Fibroblast of pulmonary artery (primary cell): ENCODE measurements around the gene FOXE3.

Source experiments
- DNase-seq: peaks from one replicate; pipeline ENCODE4 v3.0.0-alpha.2; 2010; ENCODE audit warnings: low read depth
- H3K4me3 ChIP-seq: replicated peaks from 2 replicates; pipeline ENCODE4 v1.5.1; 2011; ENCODE audit warnings: low read depth, mild to moderate bottlenecking, control low read depth, low read length, moderate library complexity
- TF ChIP-seq, protein P1 (sequence below): IDR thresholded peaks from 2 replicates; pipeline ENCODE4 v1.5.1; 2011; ENCODE audit warnings: mild to moderate bottlenecking, control low read depth, low read length, inconsistent platforms; ENCODE audit errors: missing control alignments

Gene FOXE3

DNA sequence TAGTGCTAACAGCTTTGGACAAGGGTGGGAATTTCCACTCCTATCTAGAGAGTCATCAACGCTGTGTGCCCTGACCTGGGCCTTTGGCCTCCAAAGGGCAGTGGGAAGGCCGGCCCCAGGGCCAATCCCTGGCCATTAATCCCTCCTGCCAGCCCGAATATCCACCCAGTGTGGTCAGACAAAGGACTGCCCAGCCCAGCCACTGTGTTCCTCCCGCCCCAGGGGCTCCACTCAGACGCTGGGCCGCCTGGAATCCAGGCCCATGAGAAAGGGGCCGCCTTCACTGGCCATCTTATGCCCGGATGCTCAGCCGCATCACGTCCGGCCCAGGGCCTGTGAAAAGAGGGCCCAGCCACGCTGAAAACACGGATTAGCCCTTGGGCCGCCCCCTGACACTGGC lies 3.6 kb upstream of the FOXE3 start:
- no peak for DNase-seq
- TF ChIP-seq, protein P1, sequence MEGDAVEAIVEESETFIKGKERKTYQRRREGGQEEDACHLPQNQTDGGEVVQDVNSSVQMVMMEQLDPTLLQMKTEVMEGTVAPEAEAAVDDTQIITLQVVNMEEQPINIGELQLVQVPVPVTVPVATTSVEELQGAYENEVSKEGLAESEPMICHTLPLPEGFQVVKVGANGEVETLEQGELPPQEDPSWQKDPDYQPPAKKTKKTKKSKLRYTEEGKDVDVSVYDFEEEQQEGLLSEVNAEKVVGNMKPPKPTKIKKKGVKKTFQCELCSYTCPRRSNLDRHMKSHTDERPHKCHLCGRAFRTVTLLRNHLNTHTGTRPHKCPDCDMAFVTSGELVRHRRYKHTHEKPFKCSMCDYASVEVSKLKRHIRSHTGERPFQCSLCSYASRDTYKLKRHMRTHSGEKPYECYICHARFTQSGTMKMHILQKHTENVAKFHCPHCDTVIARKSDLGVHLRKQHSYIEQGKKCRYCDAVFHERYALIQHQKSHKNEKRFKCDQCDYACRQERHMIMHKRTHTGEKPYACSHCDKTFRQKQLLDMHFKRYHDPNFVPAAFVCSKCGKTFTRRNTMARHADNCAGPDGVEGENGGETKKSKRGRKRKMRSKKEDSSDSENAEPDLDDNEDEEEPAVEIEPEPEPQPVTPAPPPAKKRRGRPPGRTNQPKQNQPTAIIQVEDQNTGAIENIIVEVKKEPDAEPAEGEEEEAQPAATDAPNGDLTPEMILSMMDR, result no peak
- H3K4me3 ChIP-seq, result no peak overlapping the region

DNA sequence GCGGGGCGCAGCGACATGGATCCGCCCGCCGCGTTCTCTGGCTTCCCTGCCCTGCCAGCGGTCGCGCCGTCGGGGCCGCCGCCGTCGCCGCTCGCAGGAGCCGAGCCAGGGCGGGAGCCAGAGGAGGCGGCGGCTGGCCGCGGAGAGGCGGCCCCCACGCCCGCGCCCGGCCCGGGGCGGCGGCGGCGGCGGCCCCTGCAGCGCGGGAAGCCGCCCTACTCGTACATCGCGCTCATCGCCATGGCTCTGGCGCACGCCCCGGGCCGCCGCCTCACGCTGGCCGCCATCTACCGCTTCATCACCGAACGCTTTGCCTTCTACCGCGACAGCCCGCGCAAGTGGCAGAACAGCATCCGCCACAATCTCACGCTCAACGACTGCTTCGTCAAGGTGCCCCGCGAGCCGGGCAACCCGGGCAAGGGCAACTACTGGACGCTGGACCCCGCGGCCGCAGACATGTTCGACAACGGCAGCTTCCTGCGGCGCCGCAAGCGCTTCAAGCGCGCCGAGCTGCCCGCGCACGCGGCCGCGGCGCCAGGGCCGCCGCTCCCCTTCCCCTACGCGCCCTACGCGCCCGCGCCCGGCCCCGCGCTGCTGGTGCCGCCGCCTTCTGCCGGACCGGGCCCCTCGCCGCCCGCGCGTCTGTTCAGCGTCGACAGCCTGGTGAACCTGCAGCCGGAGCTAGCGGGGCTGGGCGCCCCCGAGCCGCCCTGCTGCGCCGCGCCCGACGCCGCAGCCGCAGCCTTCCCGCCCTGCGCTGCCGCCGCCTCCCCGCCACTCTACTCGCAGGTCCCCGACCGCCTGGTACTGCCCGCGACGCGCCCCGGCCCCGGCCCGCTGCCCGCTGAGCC lies 459 bp downstream of the FOXE3 start:
- peak overlapping the region; percentile 12 for H3K4me3 ChIP-seq
- TF ChIP-seq, protein P1, result no peak
- DNase-seq, result no peak

DNA sequence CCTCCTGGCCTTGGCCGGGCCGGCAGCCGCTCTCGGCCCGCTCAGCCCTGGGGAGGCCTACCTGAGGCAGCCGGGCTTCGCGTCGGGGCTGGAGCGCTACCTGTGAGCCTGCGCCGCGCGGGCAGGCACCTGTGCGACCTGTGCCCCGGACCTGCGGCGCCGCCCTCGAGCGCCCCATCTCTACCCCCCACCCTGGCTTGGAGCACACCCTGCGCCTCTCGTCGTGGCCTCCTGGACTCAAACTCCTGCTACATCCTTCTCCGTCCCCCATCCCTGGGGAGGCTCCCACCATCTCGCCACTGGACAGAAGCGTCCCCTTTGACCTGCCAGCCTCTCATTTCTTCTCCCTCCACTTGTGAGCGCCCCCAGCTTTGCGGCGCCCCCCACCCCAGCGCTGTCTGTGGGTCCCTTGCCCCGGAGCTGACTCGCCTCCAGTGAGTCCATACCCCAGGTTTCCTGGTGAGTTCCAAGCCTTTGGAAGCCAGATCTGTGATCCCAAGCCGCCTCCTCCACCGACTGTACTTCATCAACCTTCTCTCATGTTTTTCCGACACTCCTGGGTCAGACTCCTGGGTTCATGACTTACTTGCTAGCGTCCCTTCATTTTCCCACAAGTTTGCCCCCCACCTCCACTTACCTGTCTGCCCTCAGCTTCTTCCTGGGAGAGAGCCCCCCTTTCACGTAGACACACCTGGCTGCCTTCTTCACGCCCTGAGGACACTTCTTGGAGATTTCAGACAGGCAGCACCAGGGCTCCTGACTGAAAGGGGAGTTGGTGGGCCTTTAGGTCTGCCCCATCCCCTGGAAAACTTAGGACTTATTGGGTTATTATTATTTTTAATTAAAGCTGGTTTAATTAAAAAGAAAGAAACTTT lies 1.3 kb downstream of the FOXE3 start:
- no peak overlapping the region for H3K4me3 ChIP-seq
- TF ChIP-seq, protein P1, result no peak
- DNase-seq, result no peak

DNA sequence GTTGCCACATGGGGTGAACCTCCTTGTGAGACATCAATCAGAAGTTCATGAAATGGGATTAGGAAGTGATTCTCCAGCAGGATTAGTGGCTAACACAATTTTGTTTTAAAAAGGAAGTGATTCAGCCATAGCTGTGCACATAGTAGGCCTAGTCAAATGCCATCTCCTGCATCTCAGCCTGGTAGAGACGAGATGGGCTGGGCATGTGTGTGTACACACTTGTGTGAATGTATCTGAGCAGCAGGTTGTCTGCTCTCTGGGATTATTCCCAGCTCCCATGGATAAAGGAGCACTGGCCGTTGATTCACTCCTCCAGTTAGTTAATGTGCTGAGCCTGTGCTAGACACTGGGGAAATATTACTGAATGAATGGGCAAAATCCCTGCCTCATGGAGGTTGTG lies 2.0 kb downstream of the FOXE3 start:
- no peak for DNase-seq

DNA sequence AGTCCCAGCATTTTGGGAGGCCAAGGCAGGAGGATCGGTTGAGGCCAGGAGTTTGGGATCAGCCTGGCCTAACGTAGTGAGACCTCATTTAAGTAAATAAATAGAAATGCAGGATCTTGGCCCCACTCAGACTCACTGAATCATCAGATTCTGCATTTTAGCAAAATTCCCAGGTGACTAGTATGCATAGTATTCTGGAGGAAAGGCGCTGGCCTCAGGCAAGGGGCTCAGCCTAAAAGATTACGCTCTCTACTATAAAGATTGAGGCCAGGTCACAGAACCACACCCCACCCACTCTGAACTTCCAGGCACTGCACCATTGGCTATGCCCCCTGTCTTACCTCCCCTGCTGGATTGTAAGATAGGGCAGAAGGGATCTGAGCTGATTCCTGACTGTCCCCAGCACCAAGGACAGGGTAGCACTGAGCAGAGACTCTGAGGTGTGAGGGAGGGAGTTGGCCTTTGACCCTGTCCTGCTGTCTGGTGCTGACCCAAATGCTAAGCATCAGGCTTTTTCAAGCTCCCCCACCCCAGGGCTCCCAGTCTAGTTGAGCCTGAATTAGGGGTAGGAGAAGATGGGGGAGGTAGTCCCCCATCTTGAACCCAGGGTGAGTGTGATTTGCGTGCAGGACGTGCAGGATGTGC lies 2.7 kb downstream of the FOXE3 start:
- DNase-seq, result no peak
- TF ChIP-seq, protein P1, result no peak
- no peak overlapping the region for H3K4me3 ChIP-seq

More for the DNA sequence above, 2.0 kb downstream of the FOXE3 start:
- TF ChIP-seq, protein P1, result no peak
- no peak overlapping the region for H3K4me3 ChIP-seq

DNA sequence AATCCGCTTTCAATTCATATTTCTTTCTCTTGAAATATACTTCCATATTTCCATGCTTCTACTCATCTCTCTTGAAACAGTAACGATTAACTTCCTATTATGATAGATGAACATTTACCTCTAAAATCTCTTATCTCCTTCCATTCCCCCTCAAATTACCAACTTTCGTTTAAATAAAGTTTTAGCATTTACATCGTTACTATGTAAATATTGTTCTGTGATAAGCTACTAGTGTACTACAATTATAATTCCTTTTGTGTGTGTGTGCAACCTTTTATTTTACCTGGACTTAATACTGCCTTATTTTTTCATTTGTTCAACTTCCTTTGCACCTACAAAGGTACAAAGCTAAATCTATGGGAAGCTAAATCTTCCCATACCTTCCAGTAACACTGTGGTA lies 4.5 kb downstream of the FOXE3 start:
- H3K4me3 ChIP-seq, result no peak overlapping the region
- DNase-seq, result no peak
- TF ChIP-seq, protein P1, result no peak
